Subcutaneous abdominal adipose tissue (tissue), 5 donors: Measurements from ENCODE around the gene NT5DC4.

Experiments used
- H3K27ac ChIP-seq: one replicate; pipeline ENCODE4 v1.7.0; 2013; ENCODE audit warnings: low read depth, mild to moderate bottlenecking, inconsistent platforms, low read length, moderate library complexity
- H3K27me3 ChIP-seq, 5 donors: one replicate each; pipeline ENCODE4 v1.7.0; 2013; ENCODE audit warnings: low read length in 5 of 5, inconsistent platforms in 1 of 5; ENCODE audit not compliant: control insufficient read depth in 5 of 5, insufficient read depth in 4 of 5
- H3K36me3 ChIP-seq, 5 donors: one replicate each; pipeline ENCODE4 v1.7.0; 2013; ENCODE audit warnings: low read length in 5 of 5; ENCODE audit not compliant: control insufficient read depth in 5 of 5, insufficient read depth in 5 of 5
- H3K4me1 ChIP-seq, 5 donors: one replicate each; pipeline ENCODE4 v1.7.0; 2013; ENCODE audit warnings: low read length in 5 of 5, mild to moderate bottlenecking in 3 of 5, moderate library complexity in 1 of 5; ENCODE audit not compliant: control insufficient read depth in 5 of 5, insufficient read depth in 5 of 5
- H3K4me3 ChIP-seq, 5 donors: one replicate each; pipeline ENCODE4 v1.7.0; 2013; ENCODE audit warnings: low read length in 5 of 5, low read depth in 1 of 5
- H3K9ac ChIP-seq, 5 donors: one replicate each; pipeline ENCODE4 v1.7.0; 2013; ENCODE audit warnings: low read length in 5 of 5, mild to moderate bottlenecking in 4 of 5, moderate library complexity in 3 of 5
- H3K9me3 ChIP-seq, 5 donors: one replicate each; pipeline ENCODE4 v1.7.0; 2013; ENCODE audit warnings: low read length in 5 of 5; ENCODE audit not compliant: control insufficient read depth in 5 of 5
- donor health status: healthy.
- donor health status: healthy.
- donor health status: healthy.
- donor health status: healthy.
- donor health status: healthy.

The NT5DC4 gene

DNA sequence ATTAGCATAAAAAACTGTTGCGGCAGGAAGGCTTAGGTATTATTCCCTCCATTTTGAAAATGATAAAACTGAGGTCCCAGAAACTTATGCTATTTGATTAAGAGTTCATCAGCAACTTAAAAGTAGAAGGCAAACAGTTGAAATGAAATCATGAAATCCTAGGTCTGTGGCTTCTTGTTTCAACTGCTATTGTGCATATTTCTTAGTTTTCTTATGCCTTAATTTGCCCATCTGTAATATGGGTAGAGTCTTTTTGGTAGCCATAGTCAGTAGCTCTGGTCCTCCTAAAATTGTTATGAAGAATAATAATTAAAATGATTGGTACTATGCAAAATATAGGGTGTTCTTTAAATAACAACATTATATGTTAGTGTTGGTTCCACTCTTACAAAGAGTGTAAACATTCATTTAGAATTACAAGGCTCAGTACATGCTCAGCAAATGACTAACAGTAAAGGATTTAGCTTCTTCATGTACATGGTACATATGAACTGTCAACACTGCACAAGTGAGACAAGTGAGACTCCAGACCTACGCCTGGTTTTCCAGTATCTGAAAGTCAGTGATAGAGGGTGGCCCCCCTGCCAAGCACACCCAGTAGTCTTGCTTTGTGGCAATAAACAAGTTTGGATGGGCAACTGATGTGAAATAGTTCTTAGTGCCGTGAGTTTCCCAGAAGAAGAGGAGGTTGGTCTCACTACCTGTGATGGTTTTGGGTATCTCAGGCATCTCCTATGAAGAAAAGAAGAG lies 53.9 kb downstream of the NT5DC4 start:
- no peaks in the 10 kb centered on the region for H3K36me3 ChIP-seq
- no peak overlapping the region for H3K4me3 ChIP-seq
- no peak overlapping the region for H3K27ac ChIP-seq
- no peak overlapping the region for H3K9ac ChIP-seq
- no peaks in the 10 kb centered on the region for H3K4me1 ChIP-seq
- H3K27me3 ChIP-seq, result no peaks in the 10 kb centered on the region
- no peaks in the 10 kb centered on the region for H3K9me3 ChIP-seq

DNA sequence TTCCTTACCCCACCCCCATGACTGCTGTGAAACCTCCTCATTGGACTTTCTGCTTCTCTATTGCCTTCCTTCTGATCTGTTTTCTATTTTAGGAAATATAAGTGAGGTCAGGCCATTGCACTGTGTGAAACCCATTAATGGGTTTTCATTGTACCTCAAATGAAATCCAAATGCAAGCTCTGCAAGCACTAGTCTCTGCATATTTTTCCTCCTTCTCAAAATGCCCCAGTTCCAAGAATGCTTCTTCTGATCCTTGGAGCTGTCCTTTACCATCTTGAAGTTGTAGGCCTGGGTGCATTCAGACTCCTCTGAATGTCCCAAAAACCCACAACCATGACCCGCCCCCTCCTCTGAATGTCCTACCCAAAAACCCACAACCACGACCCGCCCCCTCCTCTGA lies 55.3 kb downstream of the NT5DC4 start:
- H3K9ac ChIP-seq, result no peak overlapping the region
- H3K4me3 ChIP-seq, result no peak overlapping the region
- H3K27me3 ChIP-seq, result no peaks in the 10 kb centered on the region
- no peaks in the 10 kb centered on the region for H3K36me3 ChIP-seq
- H3K9me3 ChIP-seq, result no peaks in the 10 kb centered on the region
- no peak overlapping the region for H3K27ac ChIP-seq
- H3K4me1 ChIP-seq, result no peaks in the 10 kb centered on the region

DNA sequence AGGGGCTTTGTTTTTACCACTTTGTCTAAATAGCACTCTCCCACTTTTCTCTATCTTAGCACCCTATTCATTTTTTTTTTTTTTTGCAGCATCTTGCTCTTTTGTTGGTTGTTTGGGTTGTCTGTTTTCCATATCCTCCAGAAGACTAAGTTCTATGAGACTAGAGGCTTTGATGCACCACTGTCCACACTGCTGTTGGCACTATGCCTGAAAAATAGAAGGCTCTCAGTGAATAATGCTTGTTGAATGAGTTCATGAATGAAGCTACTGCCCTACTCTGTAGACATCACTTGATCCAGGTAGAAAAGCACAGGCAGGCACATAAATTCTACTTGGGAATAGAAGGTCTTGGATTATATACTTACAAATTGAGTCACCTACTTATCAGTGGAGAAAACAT lies 56.2 kb downstream of the NT5DC4 start:
- no peak overlapping the region for H3K4me3 ChIP-seq
- no peaks in the 10 kb centered on the region for H3K9me3 ChIP-seq
- H3K27ac ChIP-seq, result no peak overlapping the region
- H3K27me3 ChIP-seq, result no peaks in the 10 kb centered on the region
- no peak overlapping the region for H3K9ac ChIP-seq
- no peaks in the 10 kb centered on the region for H3K4me1 ChIP-seq
- no peaks in the 10 kb centered on the region for H3K36me3 ChIP-seq

DNA sequence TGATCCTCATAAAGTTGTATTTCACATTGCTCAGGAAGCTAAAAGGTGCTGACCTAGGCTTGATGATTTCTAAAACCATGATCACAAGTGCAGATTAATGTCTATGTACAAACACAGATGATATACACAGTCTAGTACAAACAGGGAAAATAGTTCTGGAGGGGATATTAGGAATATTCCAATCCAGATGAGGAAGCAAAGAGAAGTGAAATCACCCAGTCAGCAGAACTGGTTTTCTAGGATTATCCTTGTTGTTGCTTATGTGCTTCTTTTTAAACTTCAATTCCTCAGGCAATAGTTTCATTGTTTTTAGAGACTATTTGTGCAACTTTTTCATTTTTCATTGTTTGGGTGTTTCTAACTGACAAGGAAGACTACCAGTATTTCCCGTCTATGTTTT lies 58.8 kb downstream of the NT5DC4 start:
- Histone ChIP-seq H3K4me1 (peaks cover 0 to 5% (median 0%) of the 10 kb centered on the region in 5 donors), H3K27me3 (no peaks in the 10 kb centered on the region), H3K9ac (no peak overlapping the region), H3K9me3 (no peaks in the 10 kb centered on the region), H3K4me3 (no peak overlapping the region), H3K27ac (no peak overlapping the region), H3K36me3 (no peaks in the 10 kb centered on the region)

DNA sequence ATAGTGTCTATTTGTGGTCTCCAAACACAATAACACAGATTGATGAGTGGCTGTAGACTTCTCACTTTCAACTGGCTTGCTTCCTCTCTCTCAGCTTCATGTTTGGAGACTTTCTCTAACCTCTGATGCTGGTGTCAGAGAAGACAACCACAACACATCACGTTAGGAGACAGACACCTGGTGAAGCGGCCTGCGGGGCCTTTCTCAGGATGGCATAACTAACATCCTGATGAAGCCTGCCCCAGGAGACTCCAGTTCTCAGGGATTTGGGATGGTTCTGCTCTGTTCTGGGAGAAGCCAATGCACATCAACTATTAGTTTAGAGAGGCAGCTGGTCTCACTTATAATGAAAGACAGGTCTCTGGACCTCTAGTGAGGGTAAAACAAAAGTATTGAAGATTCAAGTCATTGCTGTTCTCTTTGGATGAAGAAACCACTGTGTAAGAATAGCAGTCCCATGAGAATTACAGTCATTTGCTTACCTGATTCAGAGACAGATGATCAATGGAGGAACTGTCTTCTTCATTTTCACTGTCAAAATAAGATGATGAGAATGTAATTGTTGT lies 61.5 kb downstream of the NT5DC4 start:
- Histone ChIP-seq H3K27me3 (no peaks in the 10 kb centered on the region), H3K4me3 (no peak overlapping the region), H3K9ac (no peak overlapping the region), H3K9me3 (no peaks in the 10 kb centered on the region), H3K27ac (no peak overlapping the region), H3K36me3 (no peaks in the 10 kb centered on the region), H3K4me1 (peaks cover 0 to 8% (median 0%) of the 10 kb centered on the region in 5 donors)

DNA sequence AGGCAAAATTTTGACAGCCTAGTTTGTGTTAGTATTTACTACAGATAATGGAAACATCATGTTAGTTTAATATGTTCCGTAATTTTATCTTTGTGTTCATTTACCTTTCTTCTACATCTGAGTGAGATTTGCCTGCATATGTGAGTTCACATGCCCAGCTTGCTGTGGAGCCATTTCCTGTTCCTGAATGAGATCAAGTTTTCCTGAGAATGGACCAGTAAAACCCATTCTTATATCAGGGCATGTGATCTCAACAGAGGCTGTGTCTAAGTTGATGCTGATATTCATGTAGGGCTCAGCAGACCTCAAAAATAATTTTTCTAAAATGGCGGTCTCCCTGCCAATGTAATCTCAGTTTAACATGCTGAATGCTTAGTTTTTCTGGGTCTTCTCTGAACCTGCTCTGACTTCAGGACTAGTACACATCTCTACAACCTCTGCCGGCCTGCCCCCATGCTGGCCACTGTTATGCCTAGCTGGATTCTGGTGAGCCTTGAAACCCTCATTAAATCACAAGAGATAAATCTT lies 62.4 kb downstream of the NT5DC4 start:
- no peaks in the 10 kb centered on the region for H3K9me3 ChIP-seq
- no peaks in the 10 kb centered on the region for H3K36me3 ChIP-seq
- no peaks in the 10 kb centered on the region for H3K27me3 ChIP-seq
- no peak overlapping the region for H3K27ac ChIP-seq
- H3K4me3 ChIP-seq, result no peak overlapping the region
- peaks cover 0 to 14% (median 5%) of the 10 kb centered on the region in 5 donors for H3K4me1 ChIP-seq
- H3K9ac ChIP-seq, result no peak overlapping the region

DNA sequence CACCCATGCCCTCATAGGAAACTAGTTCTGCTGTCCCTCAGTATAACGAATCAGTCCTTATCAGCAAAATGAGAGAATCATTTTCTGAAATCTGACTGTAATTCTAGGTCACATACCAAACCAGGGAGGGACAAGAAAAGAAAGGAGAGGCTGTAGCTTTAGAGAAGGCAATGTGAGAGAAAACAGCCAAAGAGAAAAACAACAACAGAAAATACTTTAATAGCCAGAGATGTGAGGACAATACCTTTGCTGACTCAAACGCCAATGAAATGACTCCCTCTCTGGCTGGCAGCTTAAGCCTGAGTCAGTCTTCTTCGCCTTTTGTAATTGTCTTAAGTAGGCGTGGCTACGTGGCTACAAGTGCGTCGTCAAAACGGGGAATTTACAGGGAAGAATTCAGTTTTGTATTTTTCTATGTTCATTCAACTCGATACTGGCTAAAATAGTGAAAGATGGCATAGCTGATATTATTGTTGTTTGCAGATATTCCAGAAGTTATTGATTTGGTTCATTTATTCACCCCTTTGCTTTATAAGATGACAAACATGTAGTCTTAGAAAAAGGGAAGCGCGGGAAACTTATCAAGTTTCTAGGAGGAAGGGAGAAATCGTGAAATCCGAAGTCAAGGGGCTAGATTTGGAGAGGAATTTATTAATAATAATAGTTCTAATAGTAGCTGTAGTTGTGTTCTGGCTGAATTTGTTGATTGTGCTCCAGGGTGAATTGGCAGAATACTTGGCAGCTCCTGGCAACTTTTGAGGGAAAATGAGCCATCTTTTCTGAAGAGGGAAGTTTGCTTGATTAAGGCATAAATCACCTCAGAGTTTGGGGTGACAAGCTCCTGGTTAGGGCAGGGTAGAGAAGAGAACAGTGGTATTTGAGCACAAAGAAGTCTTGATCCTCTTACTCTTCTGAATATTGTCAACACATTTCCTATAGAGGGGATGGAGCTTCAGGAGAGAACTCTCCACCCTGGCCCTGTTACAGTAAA lies 63.7 kb downstream of the NT5DC4 start, which contains the start of gene IL1A:
IL1A (minus strand) TSS at position 295 of the 991 bp plus-strand sequence. CDS start 723 bp downstream, outside the sequence.
- Histone ChIP-seq H3K27me3 (no peaks in the 10 kb centered on the region), H3K36me3 (no peaks in the 10 kb centered on the region), H3K9me3 (no peaks in the 10 kb centered on the region), H3K27ac (no peak within 1 kb of the TSS), H3K4me1 (peaks cover 0 to 14% (median 5%) of the 10 kb centered on the region in 5 donors), H3K4me3 (peak within 1 kb of the TSS in 1 of 5 donors; percentile 7), H3K9ac (no peak within 1 kb of the TSS)

DNA sequence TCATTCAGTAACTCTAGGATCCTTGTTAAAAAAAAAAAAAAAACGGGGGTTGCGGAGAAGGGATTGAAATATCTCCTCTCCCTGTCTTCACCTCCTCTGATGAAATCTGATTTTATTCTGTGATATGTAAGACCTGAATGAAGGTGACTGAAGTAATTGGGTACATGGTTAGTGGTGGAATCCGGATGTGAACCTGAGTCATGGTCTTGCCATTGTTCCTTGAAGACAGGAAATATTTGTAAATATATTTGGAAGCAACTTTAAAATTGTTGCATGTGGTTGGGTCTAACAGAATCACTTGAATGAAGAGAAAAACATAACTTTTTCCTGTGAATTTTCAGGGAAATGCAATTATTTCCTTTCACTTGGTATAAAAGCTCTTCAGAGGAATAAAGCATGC lies 66.5 kb downstream of the NT5DC4 start:
- no peak overlapping the region for H3K4me3 ChIP-seq
- no peak overlapping the region for H3K9ac ChIP-seq
- H3K36me3 ChIP-seq, result no peaks in the 10 kb centered on the region
- no peak overlapping the region for H3K27ac ChIP-seq
- no peaks in the 10 kb centered on the region for H3K9me3 ChIP-seq
- no peaks in the 10 kb centered on the region for H3K27me3 ChIP-seq
- peaks cover 0 to 14% (median 5%) of the 10 kb centered on the region in 5 donors for H3K4me1 ChIP-seq

DNA sequence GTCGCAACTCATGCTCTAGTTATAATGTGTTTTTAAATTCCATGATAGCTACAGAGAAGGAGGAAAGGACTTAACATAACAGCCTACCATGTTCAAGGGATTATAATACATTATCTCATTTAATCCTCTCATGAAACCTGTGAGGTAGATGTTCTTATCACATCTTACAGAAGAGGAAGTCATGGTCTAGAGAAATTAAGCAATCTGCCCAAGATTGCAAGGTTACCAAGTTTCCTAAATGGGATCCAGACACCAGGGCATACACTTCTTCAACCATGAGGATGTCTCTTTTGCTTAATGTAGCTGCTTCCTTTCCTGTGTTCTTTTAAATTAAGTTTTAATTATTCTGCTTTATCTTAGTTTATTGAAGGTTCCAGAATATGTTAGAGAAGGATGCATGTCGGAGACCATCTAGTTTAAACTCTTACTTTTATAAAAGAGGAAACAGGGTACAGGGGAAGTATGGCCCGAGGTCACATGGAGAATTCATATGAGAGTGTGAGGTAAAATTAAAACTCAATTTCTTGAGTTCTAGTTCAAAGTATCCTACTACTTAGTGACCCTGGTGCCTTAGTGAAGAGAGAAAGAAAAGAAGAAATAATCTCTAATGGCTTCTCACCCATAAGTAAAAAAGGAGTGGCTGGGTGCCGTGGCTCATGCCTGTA lies 67.0 kb downstream of the NT5DC4 start:
- H3K4me1 ChIP-seq, result peaks cover 0 to 14% (median 5%) of the 10 kb centered on the region in 5 donors
- H3K9ac ChIP-seq, result no peak overlapping the region
- no peaks in the 10 kb centered on the region for H3K36me3 ChIP-seq
- no peaks in the 10 kb centered on the region for H3K27me3 ChIP-seq
- no peak overlapping the region for H3K4me3 ChIP-seq
- H3K27ac ChIP-seq, result no peak overlapping the region
- no peaks in the 10 kb centered on the region for H3K9me3 ChIP-seq
